ENCODE data around the gene COTL1.

The COTL1 gene

GRCh38 chr16:84592718-84593117, 25.2 kb downstream of the COTL1 start:
- peak overlapping the region; percentile 7 to 60 (median 49) for H3K27ac Mint-ChIP-seq
- TF ChIP-seq CTCF (IDR thresholded peaks at IDR 0.05; ENCODE audit: unreplicated experiment in 3 of 3), result no peak
- peaks cover 28% of the 10 kb centered on the region for H3K4me1 Mint-ChIP-seq
- no peak overlapping the region for H3K4me3 Mint-ChIP-seq
- no peaks in the 10 kb centered on the region for H3K9me3 Mint-ChIP-seq
- no peaks in the 10 kb centered on the region for H3K27me3 Mint-ChIP-seq (ENCODE audit: low read depth)
- H3K36me3 Mint-ChIP-seq (ENCODE audit: low read depth), result peaks cover 36% of the 10 kb centered on the region

GRCh38 chr16:84589975-84590719, 27.7 kb downstream of the COTL1 start:
- no peaks in the 10 kb centered on the region for H3K9me3 Mint-ChIP-seq
- no peak for TF ChIP-seq CTCF (IDR thresholded peaks at IDR 0.05; ENCODE audit: unreplicated experiment in 3 of 3)

DNA sequence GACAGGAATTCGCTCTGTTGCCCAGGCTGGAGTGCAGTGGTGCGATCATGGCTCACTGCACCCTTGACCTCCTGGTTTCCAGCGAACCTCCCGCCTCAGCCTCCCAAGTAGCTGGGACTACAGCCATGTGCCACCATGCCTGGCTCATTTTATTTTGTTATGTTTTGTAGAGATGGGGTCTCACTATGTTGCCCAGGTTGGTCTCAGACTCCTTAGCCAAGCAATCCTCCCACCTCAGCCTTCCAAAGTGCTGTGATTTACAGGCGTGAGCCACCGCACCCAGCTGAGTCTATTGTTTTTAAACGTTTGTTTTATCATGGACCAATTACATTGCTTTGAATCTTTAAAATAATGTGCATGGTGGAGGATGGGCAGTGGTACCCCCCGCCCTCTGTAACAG, 28.9 kb downstream of the COTL1 start:
- TF ChIP-seq CTCF (IDR thresholded peaks at IDR 0.05; ENCODE audit: unreplicated experiment in 3 of 3), result no peak
- no peaks in the 10 kb centered on the region for H3K27me3 Mint-ChIP-seq (ENCODE audit: low read depth)
- H3K27ac Mint-ChIP-seq, result no peak overlapping the region
- H3K36me3 Mint-ChIP-seq (ENCODE audit: low read depth), result peaks cover 51% of the 10 kb centered on the region
- no peaks in the 10 kb centered on the region for H3K9me3 Mint-ChIP-seq
- H3K4me1 Mint-ChIP-seq, result peaks cover 21% of the 10 kb centered on the region
- no peak overlapping the region for H3K4me3 Mint-ChIP-seq

More at GRCh38 chr16:84589975-84590719, 27.7 kb downstream of the COTL1 start:
- Mint-ChIP-seq H3K36me3 (ENCODE audit: low read depth) (peaks cover 47% of the 10 kb centered on the region), H3K27me3 (ENCODE audit: low read depth) (no peaks in the 10 kb centered on the region), H3K27ac (no peak overlapping the region), H3K4me3 (no peak overlapping the region), H3K4me1 (peaks cover 26% of the 10 kb centered on the region)

DNA sequence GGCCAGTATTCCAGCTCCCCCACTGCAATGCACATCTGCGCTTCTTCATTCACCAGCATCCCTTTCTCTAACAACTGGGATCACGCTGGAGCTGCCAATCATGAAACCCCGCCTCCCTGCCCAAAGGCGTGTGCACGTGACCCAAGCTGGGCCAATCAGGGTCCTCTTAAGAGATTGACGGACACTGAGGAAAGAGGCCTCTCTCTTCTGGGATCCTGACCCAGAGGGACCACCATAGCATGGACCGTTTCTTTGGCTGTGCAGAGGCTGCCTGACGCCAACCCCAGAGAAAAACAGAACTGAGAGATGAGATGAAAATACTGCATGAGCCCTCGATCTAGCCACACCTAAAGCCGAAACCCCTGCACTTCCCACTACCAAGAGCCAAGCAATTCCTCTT, 32.0 kb downstream of the COTL1 start:
- no peak for TF ChIP-seq CTCF (IDR thresholded peaks at IDR 0.05; ENCODE audit: unreplicated experiment in 3 of 3)
- peaks cover 16% of the 10 kb centered on the region for H3K4me1 Mint-ChIP-seq
- peaks cover 42% of the 10 kb centered on the region for H3K36me3 Mint-ChIP-seq (ENCODE audit: low read depth)
- no peak overlapping the region for H3K4me3 Mint-ChIP-seq
- no peaks in the 10 kb centered on the region for H3K27me3 Mint-ChIP-seq (ENCODE audit: low read depth)
- no peaks in the 10 kb centered on the region for H3K9me3 Mint-ChIP-seq
- H3K27ac Mint-ChIP-seq, result peak overlapping the region; percentile 73 to 91 (median 85)

DNA sequence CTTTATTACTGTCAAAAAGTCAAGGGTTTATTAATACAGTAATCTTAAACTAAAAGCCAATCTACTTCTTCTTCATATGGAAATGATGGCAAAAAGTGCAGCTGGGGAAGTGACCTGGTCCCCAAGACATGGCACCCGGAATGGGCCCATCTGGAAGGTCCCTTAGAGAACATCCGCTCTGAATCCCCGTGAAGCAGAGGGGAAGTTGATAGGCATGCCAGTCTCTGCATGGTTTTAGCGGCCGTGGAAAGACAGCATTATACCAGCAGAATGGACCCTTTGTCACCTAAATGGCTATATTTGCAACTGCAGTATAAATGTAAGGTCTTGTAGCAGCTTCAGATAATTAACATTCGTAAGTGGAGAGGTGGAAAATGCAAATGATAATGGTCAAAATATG, 32.4 kb downstream of the COTL1 start:
- H3K4me1 Mint-ChIP-seq, result peaks cover 16% of the 10 kb centered on the region
- no peak overlapping the region for H3K4me3 Mint-ChIP-seq
- peaks cover 38% of the 10 kb centered on the region for H3K36me3 Mint-ChIP-seq (ENCODE audit: low read depth)
- no peaks in the 10 kb centered on the region for H3K9me3 Mint-ChIP-seq
- no peaks in the 10 kb centered on the region for H3K27me3 Mint-ChIP-seq (ENCODE audit: low read depth)
- H3K27ac Mint-ChIP-seq, result peak overlapping the region; percentile 8 to 91 (median 73)
- no peak for TF ChIP-seq CTCF (IDR thresholded peaks at IDR 0.05; ENCODE audit: unreplicated experiment in 3 of 3)

DNA sequence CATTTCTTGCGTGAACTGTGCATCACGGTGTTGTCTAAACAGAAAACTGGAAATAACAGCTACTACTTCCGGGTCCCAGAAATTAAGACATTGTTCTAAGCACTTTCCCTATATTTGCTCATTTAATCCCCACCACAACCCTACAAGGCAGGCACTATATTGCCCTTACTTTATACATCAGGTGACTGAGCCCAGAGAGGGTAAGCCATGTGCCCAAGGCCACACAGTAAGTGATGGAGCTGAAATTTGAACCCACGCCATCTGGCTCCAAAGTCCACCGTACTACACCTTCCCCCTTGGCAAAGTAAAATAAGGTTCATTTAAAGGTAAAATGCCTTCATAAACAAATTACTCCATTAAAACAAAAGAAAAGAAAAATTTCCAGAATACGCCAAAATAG, 33.2 kb downstream of the COTL1 start:
- peaks cover 16% of the 10 kb centered on the region for H3K4me1 Mint-ChIP-seq

More for the DNA sequence above, 33.2 kb downstream of the COTL1 start:
- Mint-ChIP-seq H3K4me3 (no peak overlapping the region), H3K27me3 (ENCODE audit: low read depth) (no peaks in the 10 kb centered on the region), H3K36me3 (ENCODE audit: low read depth) (peaks cover 34% of the 10 kb centered on the region), H3K27ac (peak overlapping the region in 1 of 3 experiments; percentile 26), H3K9me3 (no peaks in the 10 kb centered on the region)
- TF ChIP-seq CTCF (IDR thresholded peaks at IDR 0.05; ENCODE audit: unreplicated experiment in 3 of 3), result no peak
